ENCODE measurements around the gene RALGAPB.
A peak's percentile ranks its signal among the peaks of the same experiment; 100 is the strongest.
"Not testable (repeated sequence)": the region's sequence is repeated elsewhere in the genome, so short reads cannot be mapped to it uniquely, and the experiment has no call there.

RALGAPB gene

GRCh38 chr20:38472513-38473366 is at the start of gene RALGAPB:
Gene RALGAPB, plus strand, starts transcription at chr20:38472843. Its CDS starts 15,590 bp downstream, at chr20:38488433.
- DNase-seq (ENCODE audit: low read depth) = peak; percentile 74

- no peak for DNase-seq (ENCODE audit: low read depth)
Observed at GRCh38 chr20:38423541-38423940, 49.1 kb upstream of the RALGAPB start.

GRCh38 chr20:38424401-38424800 is 48.2 kb upstream of the RALGAPB start:
- DNase-seq (ENCODE audit: low read depth) = no peak

GRCh38 chr20:38426006-38426897 is 46.4 kb upstream of the RALGAPB start:
- DNase-seq (ENCODE audit: low read depth) = no peak

GRCh38 chr20:38427655-38428023 is 45.0 kb upstream of the RALGAPB start:
- no peak for DNase-seq (ENCODE audit: low read depth)

- DNase-seq (ENCODE audit: low read depth) = no peak
Observed at GRCh38 chr20:38428800-38429199, 43.8 kb upstream of the RALGAPB start.

GRCh38 chr20:38429301-38429700 is 43.3 kb upstream of the RALGAPB start:
- no peak for DNase-seq (ENCODE audit: low read depth)

- DNase-seq (ENCODE audit: low read depth) = no peak
Observed at GRCh38 chr20:38430679-38431325, 41.8 kb upstream of the RALGAPB start.

GRCh38 chr20:38432292-38432691 is 40.4 kb upstream of the RALGAPB start:
- no peak for DNase-seq (ENCODE audit: low read depth)

GRCh38 chr20:38432870-38433269 is 39.8 kb upstream of the RALGAPB start:
- DNase-seq (ENCODE audit: low read depth) = not testable (repeated sequence)

GRCh38 chr20:38433304-38433972 is 39.2 kb upstream of the RALGAPB start:
- DNase-seq (ENCODE audit: low read depth) = no peak

GRCh38 chr20:38434301-38434741 is 38.3 kb upstream of the RALGAPB start:
- no peak for DNase-seq (ENCODE audit: low read depth)

- DNase-seq (ENCODE audit: low read depth) = peak; percentile 81
Observed at GRCh38 chr20:38434770-38435554, 37.7 kb upstream of the RALGAPB start, which contains the start of gene SNHG17. Gene SNHG17, minus strand, starts transcription at chr20:38435328.

- no peak for DNase-seq (ENCODE audit: low read depth)
Observed at GRCh38 chr20:38435555-38435939, 37.1 kb upstream of the RALGAPB start.

GRCh38 chr20:38437796-38438195 is 34.8 kb upstream of the RALGAPB start:
- DNase-seq (ENCODE audit: low read depth) = no peak

- not testable (repeated sequence) for DNase-seq (ENCODE audit: low read depth)
Observed at GRCh38 chr20:38441110-38441509, 31.5 kb upstream of the RALGAPB start.

GRCh38 chr20:38441916-38442315 is 30.7 kb upstream of the RALGAPB start:
- no peak for DNase-seq (ENCODE audit: low read depth)

- no peak for DNase-seq (ENCODE audit: low read depth)
Observed at GRCh38 chr20:38445381-38445796, 27.3 kb upstream of the RALGAPB start.

GRCh38 chr20:38445901-38446425 is 26.7 kb upstream of the RALGAPB start:
- no peak for DNase-seq (ENCODE audit: low read depth)

GRCh38 chr20:38446441-38447209 is 26.0 kb upstream of the RALGAPB start:
- peak; percentile 75 for DNase-seq (ENCODE audit: low read depth)
